GM12891 (cell line): ENCODE measurements around the gene RAB3C.

Source experiments
- DNase-seq: peaks from one replicate; pipeline ENCODE4 v3.0.0; 2011; ENCODE audit warnings: low spot score; ENCODE audit not compliant: insufficient read length
- FAIRE-seq: peaks from 2 replicates; lab custom pipeline; 2011; peaks lifted over from hg19 to GRCh38; lab: Jason Lieb, UNC
- PAX5 ChIP-seq: IDR thresholded peaks from 2 replicates; pipeline ENCODE4 v1.6.1; 2011; ENCODE audit warnings: low read length, moderate library complexity, mild to moderate bottlenecking; ENCODE audit not compliant: insufficient read depth, severe bottlenecking
- POLR2A ChIP-seq: IDR thresholded peaks from 2 replicates; pipeline ENCODE4 v1.6.1; 2011; ENCODE audit warnings: low read depth, low read length, control low read depth
- POLR2AphosphoS5 ChIP-seq: IDR thresholded peaks from 2 replicates; pipeline ENCODE4 v1.6.1; 2011; ENCODE audit warnings: low read depth, low read length, control low read depth
- POU2F2 ChIP-seq: IDR thresholded peaks from 2 replicates; pipeline ENCODE4 v1.6.1; 2011; ENCODE audit warnings: low read depth, mild to moderate bottlenecking, control low read depth, low read length, moderate library complexity
- SPI1 ChIP-seq: IDR thresholded peaks from 2 replicates; pipeline ENCODE4 v1.6.1; 2011; ENCODE audit warnings: low read depth, low read length, control low read depth
- TAF1 ChIP-seq: IDR thresholded peaks from 2 replicates; pipeline ENCODE4 v1.6.1; 2011; ENCODE audit warnings: low read depth, low read length, control low read depth

The RAB3C gene

DNA sequence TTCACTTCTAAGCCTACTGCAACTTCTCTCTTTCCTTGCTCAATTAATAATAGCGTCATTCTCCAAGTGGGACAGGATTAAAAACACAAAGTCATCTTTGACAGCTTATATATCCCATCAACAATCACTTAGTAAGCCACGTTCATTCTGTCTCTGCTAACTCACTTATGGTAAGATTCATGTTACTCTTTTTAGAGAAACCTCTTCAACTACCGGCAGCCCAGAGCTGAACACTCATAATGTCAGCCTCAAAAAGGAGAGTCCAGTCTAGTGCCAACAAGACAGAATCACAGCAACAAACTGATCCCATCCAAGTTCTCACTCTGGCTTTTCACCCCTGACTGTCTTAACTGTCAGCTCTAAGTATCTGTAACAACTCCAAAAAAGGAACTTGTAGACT is 196.0 kb downstream of the RAB3C start:
- TF ChIP-seq TAF1: no peak
- no peak for TF ChIP-seq SPI1
- TF ChIP-seq POLR2AphosphoS5: no peak
- TF ChIP-seq PAX5: no peak
- TF ChIP-seq POU2F2: no peak
- FAIRE-seq (no peak), DNase-seq (no peak)

GRCh38 chr5:58786035-58786434 is 203.2 kb downstream of the RAB3C start:
- FAIRE-seq (no peak), DNase-seq (no peak)
- TF ChIP-seq POLR2AphosphoS5: no peak
- TF ChIP-seq TAF1: no peak
- TF ChIP-seq POU2F2: no peak
- TF ChIP-seq POLR2A: no peak
- no peak for TF ChIP-seq PAX5
- no peak for TF ChIP-seq SPI1

DNA sequence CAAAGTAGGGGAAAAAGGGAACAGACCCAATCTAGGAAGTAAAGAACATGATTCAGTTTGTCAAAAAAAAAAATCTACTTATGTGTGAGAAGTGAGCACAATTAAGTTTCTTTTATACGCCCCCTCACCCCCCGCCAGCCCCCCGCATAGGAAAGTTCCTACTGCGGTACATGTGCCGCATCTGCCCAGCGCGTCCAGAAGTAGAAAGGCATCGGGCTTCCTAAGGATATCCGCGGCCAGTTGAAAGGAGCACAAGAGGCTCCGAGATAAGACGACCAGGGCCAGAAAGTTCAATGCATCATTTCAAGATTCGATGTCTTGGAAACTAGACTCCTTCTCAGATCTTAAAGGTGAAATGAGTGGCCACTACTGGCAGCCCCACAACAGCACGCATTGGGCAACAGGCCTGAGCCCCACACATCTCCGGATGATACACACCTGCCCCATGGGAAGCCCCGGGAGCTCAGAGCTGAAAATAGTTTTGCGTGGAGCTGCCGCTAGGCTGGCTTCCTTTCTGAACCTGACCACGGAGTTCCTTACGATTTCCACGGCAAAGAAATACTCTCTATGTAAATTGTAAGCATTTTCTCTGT is 203.9 kb downstream of the RAB3C start:
- TF ChIP-seq POLR2A (no peak), POU2F2 (no peak), SPI1 (no peak), TAF1 (no peak), PAX5 (no peak), POLR2AphosphoS5 (no peak)
- DNase-seq (no peak), FAIRE-seq (no peak)

- no peak for DNase-seq
- no peak for FAIRE-seq
- TF ChIP-seq POU2F2 (no peak), SPI1 (no peak), TAF1 (no peak), POLR2A (no peak), PAX5 (no peak), POLR2AphosphoS5 (no peak)
Observed at GRCh38 chr5:58787987-58788386, 205.1 kb downstream of the RAB3C start.

DNA sequence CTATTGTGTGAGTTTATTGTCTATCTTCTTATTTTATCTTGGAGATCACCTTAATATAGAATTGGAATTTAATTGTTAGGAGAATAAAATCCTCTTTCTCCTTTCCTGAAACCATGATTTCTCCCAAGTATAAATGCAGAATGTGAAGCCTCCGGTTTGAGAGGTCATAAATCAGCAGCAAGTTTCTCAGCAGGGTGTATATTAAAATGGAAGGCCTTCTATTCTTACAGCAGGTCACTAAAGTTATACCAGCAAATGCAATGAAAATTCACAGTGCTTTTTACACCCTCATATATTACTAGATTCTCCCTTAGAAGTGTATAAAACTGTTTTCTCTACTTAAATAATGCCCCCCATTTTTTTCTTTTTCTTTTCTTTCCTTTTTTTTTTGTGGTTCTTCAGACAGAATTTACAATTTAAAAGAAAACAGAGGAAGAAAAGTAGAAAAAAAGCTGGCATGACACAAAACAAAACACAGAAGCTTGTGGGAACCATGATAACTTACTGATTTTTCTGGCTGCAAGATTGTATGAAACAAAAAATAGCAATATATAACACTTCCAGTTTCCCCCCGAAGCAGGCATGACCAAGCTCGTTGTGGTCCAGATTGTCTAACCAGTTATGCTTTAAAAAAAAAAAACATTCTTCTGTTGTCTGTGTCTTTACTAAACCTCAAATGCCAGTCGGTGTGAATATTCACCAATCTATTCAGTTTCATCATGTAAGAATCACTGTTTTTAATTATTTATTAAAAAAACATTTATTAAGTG is 211.2 kb downstream of the RAB3C start:
- FAIRE-seq (no peak), DNase-seq (no peak)
- no peak for TF ChIP-seq SPI1
- TF ChIP-seq POLR2AphosphoS5: no peak
- no peak for TF ChIP-seq PAX5
- no peak for TF ChIP-seq TAF1
- TF ChIP-seq POU2F2: no peak
- no peak for TF ChIP-seq POLR2A

GRCh38 chr5:58794875-58795274 is 212.0 kb downstream of the RAB3C start:
- TF ChIP-seq PAX5: no peak
- no peak for TF ChIP-seq TAF1
- no peak for TF ChIP-seq POU2F2
- TF ChIP-seq POLR2AphosphoS5: no peak
- TF ChIP-seq POLR2A: no peak
- TF ChIP-seq SPI1: no peak
- FAIRE-seq (no peak), DNase-seq (no peak)

GRCh38 chr5:58795327-58795726 is 212.5 kb downstream of the RAB3C start:
- TF ChIP-seq PAX5: no peak
- no peak for TF ChIP-seq POLR2AphosphoS5
- no peak for TF ChIP-seq POU2F2
- no peak for TF ChIP-seq SPI1
- TF ChIP-seq TAF1: no peak
- no peak for TF ChIP-seq POLR2A
- no peak for DNase-seq
- FAIRE-seq: no peak

DNA sequence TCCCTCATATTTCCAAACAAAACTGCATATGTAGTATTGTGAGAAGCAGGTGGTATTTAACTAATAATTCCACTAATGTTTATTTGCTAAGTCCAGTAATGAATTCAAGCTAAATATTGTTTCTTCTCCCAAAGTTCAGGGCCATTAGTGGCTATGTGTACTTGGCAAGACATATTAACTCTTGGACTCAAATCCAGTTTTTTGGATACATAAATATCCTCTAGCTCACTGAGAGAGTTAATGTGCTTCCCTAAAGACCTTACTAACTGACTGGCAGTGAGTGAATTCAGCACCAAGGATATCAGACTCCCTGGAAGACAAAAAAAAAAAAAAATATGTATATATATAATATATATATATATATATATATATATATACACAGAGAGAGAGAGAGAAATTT is 214.1 kb downstream of the RAB3C start:
- FAIRE-seq: no peak
- TF ChIP-seq POLR2A: no peak
- no peak for TF ChIP-seq SPI1
- no peak for TF ChIP-seq POU2F2
- no peak for TF ChIP-seq POLR2AphosphoS5
- TF ChIP-seq TAF1: no peak
- TF ChIP-seq PAX5: no peak
- DNase-seq: no peak

GRCh38 chr5:58800356-58800755 is 217.5 kb downstream of the RAB3C start:
- TF ChIP-seq TAF1: no peak
- TF ChIP-seq PAX5: no peak
- no peak for TF ChIP-seq POU2F2
- no peak for TF ChIP-seq POLR2AphosphoS5
- TF ChIP-seq SPI1: no peak
- no peak for TF ChIP-seq POLR2A
- no peak for FAIRE-seq
- DNase-seq: no peak
